ENCODE measurements around the gene IVL.

GRCh38 chr1:152884506-152884905, 23.8 kb upstream of the IVL start:
- TF ChIP-seq MAX (IDR thresholded peaks at IDR 0.05; ENCODE audit: insufficient read depth, insufficient read length) (no peak), POLR2A (IDR thresholded peaks at IDR 0.05; ENCODE audit: low read depth, low read length) (no peak), CTCF (IDR thresholded peaks at IDR 0.05; ENCODE audit: extremely low read depth in 1 of 2, insufficient read depth in 1 of 2, low read depth in 1 of 2, low read length in 2 of 2) (no peak), POLR2AphosphoS5 (IDR thresholded peaks at IDR 0.05; ENCODE audit: insufficient read depth, low read depth, low read length) (no peak)

Measured in endothelial cell of umbilical vein (primary cell).